ENCODE data around the gene MIER1.

- TF ChIP-seq CTCF (IDR thresholded peaks at IDR 0.05; ENCODE audit: borderline replicate concordance, extremely low read depth, low read length, poor library complexity, severe bottlenecking) (no peak), EZH2 (IDR thresholded peaks at IDR 0.05; ENCODE audit: borderline replicate concordance, low read depth, low read length, severe bottlenecking) (no peak)
These were observed 53.4 kb downstream of the MIER1 start for GRCh38 chr1:66978201-66978600.

All from DND-41 (cell line).